HG03159 (cell line): ENCODE measurements around the gene KIAA0319L.
A peak's percentile ranks its signal among the peaks of the same experiment; 100 is the strongest.

Source experiments
- ATAC-seq: cut with Tn5 transposase; IDR thresholded peaks from one replicate; pipeline ENCODE4 v1.9.1; 2021; ENCODE audit warnings: mild to moderate bottlenecking, moderate library complexity; ENCODE audit not compliant: unreplicated experiment

KIAA0319L gene

DNA sequence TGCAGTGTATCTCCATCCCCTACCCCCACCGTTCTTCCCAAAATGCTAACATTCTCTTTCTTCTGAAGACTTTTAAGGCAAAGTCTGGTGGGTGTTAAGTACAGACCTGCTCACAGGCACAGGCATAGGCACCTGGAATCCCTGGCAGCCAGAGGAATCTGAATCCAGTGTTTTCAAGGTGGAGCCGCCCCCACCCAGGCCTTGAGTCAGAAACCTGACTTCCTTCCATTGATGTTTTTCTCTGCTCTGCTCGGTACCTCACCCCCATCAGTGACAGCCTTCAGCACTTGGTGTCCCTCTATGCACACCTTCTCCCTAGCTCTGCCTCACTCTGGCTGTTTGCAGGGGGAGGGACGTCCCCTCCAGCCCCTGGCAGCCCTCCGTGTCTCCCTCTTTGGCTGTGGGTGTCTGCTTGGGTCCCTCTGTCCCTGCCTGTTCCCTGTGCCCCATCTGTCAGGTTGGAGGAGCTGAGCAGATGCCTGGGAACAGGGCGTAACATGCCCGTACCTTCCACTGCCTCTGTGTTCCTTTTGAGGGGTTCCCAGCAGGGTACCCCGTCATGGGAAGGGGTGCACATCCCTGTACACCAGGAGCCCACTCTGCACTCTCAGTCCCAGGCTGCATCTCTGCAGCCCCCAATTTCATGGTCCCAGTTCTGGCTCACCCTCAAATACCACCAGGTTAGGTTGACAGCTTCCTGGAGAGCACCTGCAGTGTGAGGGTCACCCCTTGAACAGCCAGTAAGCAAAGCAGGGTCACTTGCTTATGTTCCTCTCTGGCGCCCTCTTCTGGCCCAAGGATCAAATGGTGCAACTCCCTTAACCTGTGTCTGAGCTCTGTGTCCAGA is 7.1 kb upstream of the KIAA0319L start:
- no peak for ATAC-seq

DNA sequence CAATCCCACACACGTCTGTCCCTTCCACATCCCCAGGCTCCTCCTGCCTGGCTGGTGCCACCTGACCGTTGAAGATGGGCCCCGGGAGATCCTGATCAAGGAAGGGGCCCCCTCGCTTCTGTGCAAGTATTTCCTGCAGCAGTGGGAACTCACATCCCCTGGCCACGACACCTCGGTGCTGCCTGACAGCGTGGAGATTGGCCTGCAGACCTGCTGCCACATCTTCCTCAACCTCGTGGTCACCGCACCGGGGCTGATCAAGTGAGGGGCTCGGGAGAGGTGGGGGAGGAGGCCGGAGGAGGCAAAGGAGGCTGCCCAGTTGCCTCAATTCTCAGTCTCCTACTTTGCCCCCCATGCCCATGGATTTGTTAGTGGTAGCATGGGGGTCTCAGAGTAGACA is 6.0 kb upstream of the KIAA0319L start:
- no peak for ATAC-seq

DNA sequence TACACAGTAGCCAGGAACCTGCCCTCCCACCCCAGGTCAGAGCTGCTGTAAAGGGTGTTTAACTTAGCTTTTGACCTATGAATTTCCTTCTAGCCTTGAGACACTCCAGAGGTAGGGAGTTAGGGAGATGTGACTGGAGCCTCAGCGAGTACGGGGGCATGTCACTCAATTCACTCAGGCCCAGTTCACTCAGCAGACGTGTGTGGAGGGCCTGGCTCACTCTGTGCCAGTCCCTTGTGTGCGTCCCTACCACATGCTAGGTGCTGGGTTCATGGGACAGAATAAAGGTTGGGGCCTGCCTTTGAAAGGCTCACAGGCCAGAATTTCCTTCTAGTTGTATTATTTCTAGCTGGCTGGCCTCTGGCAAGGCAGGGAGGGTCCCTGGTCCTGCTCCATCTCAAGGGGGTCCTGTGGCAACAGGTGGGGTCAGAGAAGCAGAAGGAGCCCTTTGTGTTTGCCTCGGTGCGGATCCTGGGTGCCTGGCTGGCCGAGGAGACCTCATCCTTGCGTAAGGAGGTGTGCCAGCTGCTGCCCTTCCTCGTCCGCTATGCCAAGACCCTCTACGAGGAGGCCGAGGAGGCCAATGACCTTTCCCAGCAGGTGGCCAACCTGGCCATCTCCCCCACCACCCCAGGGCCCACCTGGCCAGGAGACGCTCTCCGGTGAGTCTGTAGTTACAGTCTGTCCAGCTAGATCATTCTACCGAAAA is 4.9 kb upstream of the KIAA0319L start:
- ATAC-seq, result no peak

DNA sequence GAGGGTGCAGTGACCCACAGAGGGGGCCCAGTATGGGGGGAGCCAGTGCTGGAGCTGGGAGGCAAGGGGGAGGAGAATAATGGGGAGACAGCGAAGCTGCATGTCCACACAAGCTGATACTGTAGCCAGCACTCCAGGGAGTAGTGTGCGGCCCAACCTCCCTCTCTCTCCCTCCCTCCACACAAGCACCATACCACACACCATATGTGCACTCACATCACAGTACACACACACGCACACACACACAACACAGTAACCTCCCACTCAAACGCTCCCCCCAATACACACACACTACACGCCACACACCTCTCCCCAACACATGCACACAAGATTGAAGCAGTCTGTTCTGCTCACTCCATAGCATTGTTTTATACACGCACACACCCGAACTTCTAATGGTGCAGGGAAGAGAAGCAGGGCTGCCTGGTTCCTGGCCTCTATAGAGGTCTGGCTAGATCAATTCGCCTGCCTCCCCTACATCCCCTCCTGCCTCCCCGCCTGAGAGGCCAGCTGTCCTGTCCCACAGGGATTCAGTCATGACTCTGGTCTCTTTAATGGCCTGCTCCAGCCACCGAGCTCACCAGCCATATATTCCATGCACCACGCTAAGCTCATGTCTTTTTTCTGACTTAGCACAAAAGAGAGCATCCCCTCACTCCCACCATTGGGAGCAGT is 4.2 kb upstream of the KIAA0319L start:
- ATAC-seq, result no peak

DNA sequence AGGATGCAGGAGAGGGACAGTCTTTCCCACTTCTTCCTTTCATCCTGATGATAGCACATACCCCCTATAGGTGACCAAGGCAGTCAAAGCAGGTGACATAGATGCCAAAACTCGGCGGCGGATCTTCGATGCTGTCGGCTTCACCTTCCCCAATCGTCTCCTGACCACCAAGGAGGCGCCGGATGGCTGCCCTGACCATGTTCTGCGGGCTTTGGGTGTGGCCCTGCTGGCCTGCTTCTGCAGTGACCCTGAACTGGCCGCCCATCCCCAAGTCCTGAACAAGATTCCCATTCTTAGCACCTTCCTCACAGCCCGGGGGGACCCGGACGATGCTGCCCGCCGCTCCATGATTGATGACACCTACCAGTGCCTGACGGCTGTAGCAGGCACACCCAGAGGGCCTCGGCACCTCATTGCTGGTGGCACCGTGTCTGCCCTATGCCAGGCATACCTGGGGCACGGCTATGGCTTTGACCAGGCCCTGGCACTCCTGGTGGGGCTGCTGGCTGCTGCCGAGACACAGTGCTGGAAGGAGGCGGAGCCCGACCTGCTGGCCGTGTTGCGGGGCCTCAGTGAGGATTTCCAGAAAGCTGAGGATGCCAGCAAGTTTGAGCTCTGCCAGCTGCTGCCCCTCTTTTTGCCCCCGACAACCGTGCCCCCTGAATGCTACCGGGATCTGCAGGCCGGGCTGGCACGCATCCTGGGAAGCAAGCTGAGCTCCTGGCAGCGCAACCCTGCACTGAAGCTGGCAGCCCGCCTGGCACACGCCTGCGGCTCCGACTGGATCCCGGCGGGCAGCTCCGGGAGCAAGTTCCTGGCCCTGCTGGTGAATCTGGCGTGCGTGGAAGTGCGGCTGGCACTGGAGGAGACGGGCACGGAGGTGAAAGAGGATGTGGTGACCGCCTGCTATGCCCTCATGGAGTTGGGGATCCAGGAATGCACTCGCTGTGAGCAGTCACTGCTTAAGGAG is 3.3 kb upstream of the KIAA0319L start:
- no peak for ATAC-seq

DNA sequence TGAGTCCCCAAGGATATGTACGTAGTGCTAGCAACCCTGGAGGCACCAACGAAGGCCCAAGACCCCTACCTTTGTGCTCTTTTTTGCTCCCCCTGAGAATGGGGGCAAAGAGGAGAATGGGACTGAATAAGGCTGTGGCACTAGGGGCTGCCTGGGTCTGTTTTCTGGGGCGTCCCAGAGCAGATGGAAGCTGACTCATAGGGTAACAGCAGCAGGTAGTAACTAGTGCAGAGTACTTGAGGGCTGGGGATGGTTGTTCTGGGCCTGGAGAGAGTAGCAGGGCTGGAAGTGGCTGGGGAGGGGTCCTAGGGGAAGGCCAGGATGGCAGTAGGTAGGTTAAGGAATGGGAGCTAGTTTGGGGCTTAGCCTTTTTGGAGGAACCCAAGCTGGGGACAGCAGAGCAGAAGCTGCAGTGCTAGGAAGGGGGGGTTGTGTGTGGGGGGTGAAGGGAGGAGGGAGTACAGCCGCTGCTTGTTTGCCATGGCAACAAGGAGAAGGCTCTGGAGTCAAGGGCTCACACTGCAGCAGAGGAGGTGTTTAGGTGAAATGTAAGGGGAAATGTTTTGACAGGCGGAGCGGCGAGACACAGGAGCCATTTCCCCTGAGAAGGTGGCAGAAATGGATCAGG is 2.2 kb upstream of the KIAA0319L start:
- ATAC-seq, result no peak

DNA sequence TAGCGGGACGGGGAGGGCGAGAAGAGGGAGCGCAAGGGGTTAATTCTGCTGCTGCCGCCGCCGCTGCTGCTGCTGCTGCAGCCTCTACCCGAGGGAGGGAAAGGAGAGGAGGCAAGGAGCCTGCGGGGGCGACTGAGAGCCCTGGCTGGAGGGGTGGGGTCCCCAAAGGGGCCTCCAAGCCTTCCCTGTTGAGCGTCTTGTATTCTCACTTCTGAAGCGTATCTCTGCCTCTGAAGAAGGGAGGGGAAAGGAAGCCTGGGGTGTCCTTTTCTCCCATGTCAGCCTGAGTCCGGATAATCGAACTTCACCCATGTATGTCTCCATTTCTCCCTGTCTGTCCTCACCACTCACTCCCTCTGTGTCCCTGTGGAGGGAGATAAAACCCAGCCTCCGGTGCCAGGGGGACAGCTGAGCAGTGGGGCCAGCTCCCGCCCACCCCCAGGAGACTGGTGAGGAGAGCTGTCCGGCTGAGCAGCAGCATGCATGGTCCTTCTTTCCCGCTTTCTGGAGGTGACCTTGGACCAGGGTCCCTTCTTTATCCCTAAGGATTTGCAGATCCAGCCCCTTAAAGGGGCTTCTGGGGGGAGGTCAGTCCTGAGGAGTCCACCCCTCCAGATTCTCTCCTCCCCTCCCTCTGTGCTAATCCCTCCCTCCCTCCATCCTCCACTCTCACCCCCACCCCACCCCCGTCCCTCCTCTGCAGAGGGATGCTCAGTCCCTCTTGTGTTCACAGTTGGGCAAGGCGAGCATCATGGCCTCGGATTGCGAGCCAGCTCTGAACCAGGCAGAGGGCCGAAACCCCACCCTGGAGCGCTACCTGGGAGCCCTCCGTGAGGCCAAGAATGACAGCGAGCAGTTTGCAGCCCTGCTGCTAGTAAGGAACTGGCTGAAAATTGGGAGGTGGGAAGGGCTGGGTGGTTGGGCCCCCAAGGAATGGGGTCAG is 1.4 kb upstream of the KIAA0319L start:
- no peak for ATAC-seq

DNA sequence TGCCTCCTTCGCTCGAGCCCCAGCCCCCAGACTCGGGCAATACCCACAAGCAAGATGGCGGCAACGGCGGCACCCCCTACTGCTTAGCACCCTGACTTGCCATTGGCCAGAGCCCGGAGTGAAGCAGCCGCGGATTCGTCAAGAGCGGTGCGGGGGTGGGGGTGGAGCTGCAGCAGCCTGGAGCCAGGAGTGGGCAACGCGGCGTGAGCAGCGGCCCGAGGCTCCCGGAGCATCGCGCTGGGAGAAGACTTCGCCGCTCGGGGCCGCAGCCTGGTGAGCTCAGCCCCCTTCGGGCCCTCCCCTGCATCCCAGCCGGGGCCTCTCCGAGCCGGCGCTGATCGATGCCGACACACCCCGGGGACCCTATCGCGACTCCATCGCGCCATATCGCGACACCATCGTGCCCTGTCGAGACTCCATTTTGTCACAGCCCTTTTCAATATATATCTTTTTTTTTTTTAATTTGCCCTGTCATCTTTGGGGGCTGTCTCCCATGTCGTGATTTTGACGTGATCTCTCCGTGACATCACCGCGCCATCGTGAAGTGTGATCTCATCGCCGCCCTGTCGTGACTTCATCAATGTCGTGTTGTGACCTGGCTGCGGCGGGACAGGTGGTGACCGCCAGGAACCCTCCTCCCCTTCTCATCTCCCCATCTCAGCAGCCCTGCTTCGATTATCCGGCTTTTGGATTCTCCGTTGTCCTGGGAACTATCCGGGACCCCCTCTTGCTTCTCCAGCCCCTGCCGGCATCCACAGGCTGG is 589 bp upstream of the KIAA0319L start, which contains the start of gene NCDN:
Gene NCDN, plus strand, starts transcription at position 189 of the 763 bp plus-strand sequence. Its CDS starts 392 bp downstream, at position 581.
- peak; percentile 80 for ATAC-seq

DNA sequence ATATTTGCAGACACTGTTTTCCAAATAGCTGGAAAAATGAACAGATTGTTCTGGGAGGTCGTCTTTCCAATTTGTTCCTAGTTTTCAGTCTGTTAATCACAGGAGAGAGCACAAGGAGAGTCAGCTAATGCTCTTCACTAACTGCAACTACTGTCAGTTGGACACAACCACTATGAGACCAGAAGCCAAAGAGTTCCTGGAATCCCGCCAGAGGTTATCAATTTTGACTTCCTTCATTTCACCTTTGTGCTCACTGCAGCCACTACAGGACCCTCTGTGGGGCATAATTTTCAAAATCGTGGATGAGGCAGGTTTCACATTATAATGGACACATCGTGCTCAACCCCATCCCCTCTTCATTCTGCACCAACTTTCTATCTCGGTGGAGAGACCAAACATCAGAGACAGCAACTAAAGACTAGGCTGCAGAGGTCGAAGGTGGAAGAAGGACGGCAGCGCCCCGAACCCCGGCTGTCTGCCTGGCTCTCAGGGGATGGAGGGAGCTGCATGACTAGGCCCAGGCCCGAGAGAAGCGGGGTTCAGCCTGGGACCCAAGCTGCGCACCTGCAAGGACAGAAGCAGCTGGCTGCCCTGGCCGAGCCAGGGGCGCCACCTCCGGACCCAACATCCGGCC is 602 bp downstream of the KIAA0319L start:
- ATAC-seq, result peak; percentile 27

DNA sequence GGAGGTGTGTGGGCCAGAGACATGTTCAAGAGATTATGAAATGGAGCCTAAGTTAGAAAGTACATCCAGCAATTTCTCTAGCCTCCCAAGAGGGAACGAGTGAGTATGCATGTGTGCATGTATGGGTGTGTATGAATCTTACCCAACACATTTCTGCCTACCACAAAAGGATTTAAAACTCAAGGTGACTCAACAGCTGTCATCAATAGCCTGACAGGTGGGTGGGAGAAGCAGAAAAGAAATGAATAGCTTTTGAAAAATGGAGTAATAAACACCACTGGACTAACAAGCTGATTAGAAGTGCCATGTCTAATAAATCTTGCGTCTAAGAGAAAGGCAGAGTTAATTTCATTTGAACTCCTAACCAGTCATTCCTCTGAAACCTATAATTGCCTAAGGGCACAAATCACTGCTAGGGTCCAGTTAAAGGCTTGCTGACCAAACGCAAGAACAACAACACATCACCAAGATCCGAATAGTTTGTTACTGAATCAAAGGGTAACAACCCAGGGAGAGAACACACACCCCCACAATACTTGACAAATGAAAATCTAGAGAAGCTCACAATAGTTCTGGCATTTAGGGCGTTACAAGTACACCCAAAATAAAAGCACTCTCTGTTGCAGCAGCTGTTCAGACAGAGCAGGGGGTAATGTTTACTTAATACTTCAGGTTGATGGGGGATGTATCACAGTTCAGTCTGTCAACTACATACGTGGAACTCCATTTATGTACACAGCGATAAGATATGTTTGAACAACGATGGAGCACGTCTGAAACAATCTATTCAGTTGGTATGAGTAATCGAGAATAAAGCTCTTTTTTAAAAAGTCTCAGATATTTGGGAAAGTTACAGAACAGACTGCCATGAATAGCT is 1.4 kb downstream of the KIAA0319L start:
- ATAC-seq, result no peak

DNA sequence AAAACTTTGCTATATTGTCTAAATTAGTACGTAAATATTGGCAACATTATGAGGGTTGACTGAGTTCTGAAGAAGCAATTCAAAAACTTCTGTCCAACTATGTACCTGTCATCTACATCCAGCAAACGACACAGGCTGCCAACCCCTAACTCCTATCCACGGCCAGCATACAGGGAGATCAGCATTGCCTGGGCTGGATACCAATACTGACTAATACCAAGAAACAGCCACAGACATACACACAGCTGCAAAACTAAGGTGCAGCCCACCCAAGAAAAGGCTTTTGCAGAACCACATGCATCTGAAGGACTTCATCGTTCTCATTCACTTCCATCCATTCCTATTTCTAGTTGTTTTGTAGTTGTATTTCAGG is 2.0 kb downstream of the KIAA0319L start:
- ATAC-seq, result no peak

DNA sequence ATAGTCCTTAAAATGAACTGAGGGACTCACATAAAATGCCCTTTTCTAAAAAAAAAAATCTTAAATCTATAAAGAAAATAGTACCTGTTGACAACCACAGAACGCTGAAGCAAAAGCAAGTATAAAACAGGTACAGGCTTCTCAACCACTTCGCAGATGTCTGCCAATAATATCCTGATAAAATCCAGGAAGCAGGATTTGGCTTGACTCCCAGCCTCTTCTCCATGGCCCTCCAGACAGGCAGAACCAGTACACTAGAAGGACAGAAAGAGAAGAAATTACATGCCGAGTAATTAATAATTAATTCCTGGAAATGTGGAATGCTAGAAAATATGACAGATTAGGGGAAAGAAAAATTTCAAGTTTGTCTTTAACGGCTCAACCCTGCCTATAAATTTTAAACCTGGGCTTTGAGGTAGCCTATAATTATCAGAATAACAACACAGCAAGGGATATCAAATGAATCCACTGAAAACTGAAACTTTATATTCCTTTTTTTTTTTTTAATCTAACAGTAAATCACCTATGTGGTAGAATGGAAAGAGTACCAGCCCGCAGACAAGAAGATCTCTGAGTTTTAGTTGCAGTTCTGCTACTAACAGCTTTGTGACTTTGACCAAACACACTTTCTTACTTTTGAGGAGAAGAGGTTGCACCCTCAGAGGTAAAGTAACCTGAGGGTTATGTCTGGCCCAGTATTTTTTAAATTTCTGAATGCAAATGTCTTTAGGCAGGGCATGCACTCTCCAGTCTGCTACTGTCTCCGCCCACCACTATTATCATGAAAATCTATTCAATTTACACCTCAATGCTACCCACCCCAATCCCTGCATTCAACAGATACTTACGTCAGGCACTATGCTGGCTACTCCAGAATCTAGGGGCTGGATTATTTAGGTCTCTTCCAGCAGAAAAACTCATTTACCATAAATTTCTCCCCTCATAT is 2.7 kb downstream of the KIAA0319L start:
- no peak for ATAC-seq

DNA sequence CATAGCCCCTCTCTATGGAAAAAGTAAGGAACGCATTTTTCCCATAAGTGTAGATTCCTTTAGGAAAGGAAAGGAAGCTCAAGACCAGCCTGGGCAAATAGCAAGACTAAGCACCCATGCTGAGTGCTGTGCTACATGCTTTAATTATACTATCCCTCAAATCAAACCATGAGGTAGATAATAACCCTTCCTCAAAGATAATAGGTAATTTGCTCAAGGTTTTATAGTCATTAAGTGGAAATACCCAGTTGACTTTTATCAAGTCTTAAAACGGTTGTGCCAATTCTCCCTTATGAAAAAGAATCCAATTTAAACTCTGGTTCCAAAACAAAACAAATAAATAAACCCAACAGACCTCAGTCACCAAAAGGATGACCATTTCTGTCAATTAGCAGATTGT is 3.4 kb downstream of the KIAA0319L start:
- ATAC-seq, result no peak

DNA sequence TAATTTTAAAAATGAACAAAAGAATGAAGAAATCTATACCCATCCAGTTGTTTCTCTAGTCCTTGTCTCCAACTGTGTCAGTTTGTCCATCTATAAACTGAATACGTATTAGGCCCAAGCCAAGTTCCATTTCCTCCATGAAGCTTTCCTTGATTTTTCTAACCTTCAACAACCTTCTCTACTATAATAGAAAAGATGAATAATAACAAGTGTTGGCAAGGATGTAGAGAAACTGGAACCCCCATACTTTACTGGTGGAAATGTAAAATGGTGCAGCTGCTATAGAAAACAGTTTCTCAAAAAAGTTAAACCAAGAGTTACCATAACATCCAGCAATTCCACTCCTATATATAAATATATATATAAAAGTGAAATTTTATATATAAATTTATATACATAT is 10.6 kb downstream of the KIAA0319L start:
- no peak for ATAC-seq

DNA sequence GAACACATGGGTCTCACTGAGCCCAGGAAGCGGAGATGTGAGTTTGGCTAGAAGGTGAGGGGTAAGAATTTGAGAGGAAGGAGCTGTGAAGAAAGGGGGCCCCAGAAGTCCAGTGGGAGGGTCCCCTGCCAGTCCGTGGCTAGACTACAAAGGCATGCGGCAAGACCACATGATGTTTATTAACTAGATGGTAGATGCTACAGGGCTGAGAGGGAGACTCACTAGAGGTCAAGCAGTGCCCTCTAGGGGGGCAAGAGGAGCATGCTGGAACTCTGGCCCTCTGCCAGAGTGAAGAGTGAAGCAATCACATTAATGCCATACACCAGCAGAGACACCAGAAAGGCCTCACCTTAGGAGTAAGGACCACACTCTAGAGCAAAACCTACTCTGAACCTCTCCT is 12.2 kb downstream of the KIAA0319L start:
- no peak for ATAC-seq

DNA sequence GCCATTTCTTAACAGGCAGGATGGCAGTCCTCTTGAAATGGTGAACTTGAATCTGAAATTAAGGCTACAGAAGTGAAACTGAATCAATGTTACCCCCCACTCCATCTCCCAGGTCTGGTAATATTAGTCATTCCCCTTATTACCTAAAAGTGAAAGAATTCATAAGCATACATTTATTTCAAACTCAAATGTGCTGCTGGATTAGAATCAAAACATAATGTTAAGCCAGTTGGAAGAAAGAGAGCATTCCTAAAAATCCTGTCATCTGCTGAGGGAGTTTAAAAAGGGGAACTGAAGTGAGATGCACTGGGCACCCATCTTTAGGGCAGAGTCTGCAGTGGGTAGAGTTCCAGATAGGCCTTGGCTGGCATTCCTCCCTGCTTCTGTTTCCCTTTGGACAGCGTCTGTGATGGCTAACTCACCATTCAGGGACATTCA is 17.4 kb downstream of the KIAA0319L start:
- ATAC-seq, result no peak
